SK-N-SH treated with all-trans-retinoic acid at 6 μM for 48 hours (cell line): Measurements from ENCODE around the gene NSRP1.

Source experiments
- ATAC-seq: fragments of 200-7000 bp; cut with Tn5 transposase; 3 replicates; pipeline ENCODE4 v1.9.1; 2020; ENCODE audit warnings: mild to moderate bottlenecking, moderate library complexity
- ARNTL ChIP-seq: fragments of 450-650 bp; formaldehyde crosslinking; IDR thresholded peaks from 2 replicates; pipeline ENCODE4 v1.5.0; 2020; ENCODE audit warnings: low read depth, mild to moderate bottlenecking, moderate library complexity, borderline replicate concordance
- BACH2 ChIP-seq: fragments of 250-450 bp; sonication (Bioruptor Pico); IDR thresholded peaks from 2 replicates; pipeline ENCODE4 v1.9.0; 2021; ENCODE audit warnings: mild to moderate bottlenecking, borderline replicate concordance
- CREB5 ChIP-seq: fragments of 250-450 bp; sonication (Bioruptor Pico); IDR thresholded peaks from 2 replicates; pipeline ENCODE4 v1.5.1; 2020; ENCODE audit warnings: low read depth, mild to moderate bottlenecking, moderate library complexity
- CSDC2 ChIP-seq: fragments of 250-450 bp; sonication (Bioruptor Pico); IDR thresholded peaks from 2 replicates; pipeline ENCODE4 v1.5.0; 2020; ENCODE audit warnings: mild to moderate bottlenecking, moderate library complexity
- CSRNP3 ChIP-seq: fragments of 250-450 bp; sonication (Bioruptor Pico); IDR thresholded peaks from 2 replicates; pipeline ENCODE4 v1.5.1; 2021; ENCODE audit warnings: mild to moderate bottlenecking, moderate library complexity
- ESRRG ChIP-seq: fragments of 250-450 bp; sonication (Bioruptor Pico); IDR thresholded peaks from 2 replicates; pipeline ENCODE4 v1.6.1; 2021; ENCODE audit warnings: mild to moderate bottlenecking
- GLIS3 ChIP-seq: fragments of 250-450 bp; sonication (Bioruptor Pico); IDR thresholded peaks from 2 replicates; pipeline ENCODE4 v1.5.0; 2020; ENCODE audit warnings: mild to moderate bottlenecking, moderate library complexity
- ISL1 ChIP-seq: fragments of 250-450 bp; sonication (Bioruptor Pico); IDR thresholded peaks from 2 replicates; pipeline ENCODE4 v2.1.2; 2022; ENCODE audit warnings: mild to moderate bottlenecking, moderate library complexity
- OSR1 ChIP-seq: fragments of 250-450 bp; sonication (Bioruptor Pico); IDR thresholded peaks from 2 replicates; pipeline ENCODE4 v1.8.0; 2022; ENCODE audit warnings: moderate library complexity, mild to moderate bottlenecking, inconsistent platforms
- PATZ1 ChIP-seq: fragments of 250-450 bp; sonication (Bioruptor Pico); IDR thresholded peaks from 2 replicates; pipeline ENCODE4 v1.8.0; 2020; ENCODE audit warnings: mild to moderate bottlenecking, moderate library complexity, borderline replicate concordance
- PPARA ChIP-seq: fragments of 250-450 bp; sonication (Bioruptor Pico); IDR thresholded peaks from 2 replicates; pipeline ENCODE4 v1.5.0; 2020; ENCODE audit warnings: mild to moderate bottlenecking, borderline replicate concordance
- SNAI2 ChIP-seq: fragments of 250-450 bp; sonication (Bioruptor Pico); IDR thresholded peaks from 2 replicates; pipeline ENCODE4 v1.5.0; 2020; ENCODE audit warnings: mild to moderate bottlenecking, moderate library complexity
- TCF4 ChIP-seq: fragments of 250-450 bp; sonication (Bioruptor Pico); IDR thresholded peaks from 2 replicates; pipeline ENCODE4 v1.8.0; 2021; ENCODE audit warnings: mild to moderate bottlenecking, moderate library complexity, borderline replicate concordance
- TOX ChIP-seq: fragments of 250-450 bp; sonication (Bioruptor Pico); IDR thresholded peaks from 2 replicates; pipeline ENCODE4 v1.8.0; 2021; ENCODE audit warnings: mild to moderate bottlenecking, moderate library complexity, borderline replicate concordance
- ZC3H10 ChIP-seq: fragments of 250-450 bp; sonication (Bioruptor Pico); IDR thresholded peaks from 2 replicates; pipeline ENCODE4 v1.5.1; 2021; ENCODE audit warnings: mild to moderate bottlenecking, moderate library complexity
- ZFP3 ChIP-seq: fragments of 250-450 bp; sonication (Bioruptor Pico); IDR thresholded peaks from 2 replicates; pipeline ENCODE4 v1.5.0; 2020; ENCODE audit warnings: mild to moderate bottlenecking, moderate library complexity
- ZFP30 ChIP-seq: fragments of 450-650 bp; formaldehyde crosslinking; IDR thresholded peaks from 2 replicates; pipeline ENCODE4 v1.5.0; 2022; ENCODE audit warnings: mild to moderate bottlenecking, moderate library complexity
- ZNF565 ChIP-seq: fragments of 450-650 bp; formaldehyde crosslinking; conservative IDR thresholded peaks from 2 replicates; pipeline ENCODE4 v1.5.0; 2020; ENCODE audit warnings: low read depth, mild to moderate bottlenecking, moderate library complexity
- ZNF70 ChIP-seq: fragments of 450-650 bp; formaldehyde crosslinking; IDR thresholded peaks from 2 replicates; pipeline ENCODE4 v1.5.0; 2020; ENCODE audit warnings: mild to moderate bottlenecking, moderate library complexity
- ZNF8 ChIP-seq: fragments of 450-650 bp; formaldehyde crosslinking; IDR thresholded peaks from 2 replicates; pipeline ENCODE4 v1.5.0; 2020; ENCODE audit warnings: mild to moderate bottlenecking, moderate library complexity
- TF ChIP-seq, protein P1 (sequence below): fragments of 250-450 bp; sonication (Bioruptor Pico); IDR thresholded peaks from 2 replicates; pipeline ENCODE4 v1.5.0; 2020; ENCODE audit warnings: mild to moderate bottlenecking, moderate library complexity
- TF ChIP-seq, protein P2 (sequence below): fragments of 250-450 bp; sonication (Bioruptor Pico); IDR thresholded peaks from 2 replicates; pipeline ENCODE4 v1.8.0; 2021; ENCODE audit warnings: low read depth, mild to moderate bottlenecking, moderate library complexity, borderline replicate concordance

NSRP1 gene

GRCh38 chr17:30148376-30148775 lies 31.8 kb downstream of the NSRP1 start:
- ATAC-seq, result no peak
- no peak for TF ChIP-seq ISL1 (CRISPR knock-in tag)
- TF ChIP-seq ZFP30 (CRISPR knock-in tag), result no peak
- TF ChIP-seq CSRNP3 (CRISPR knock-in tag), result no peak
- TF ChIP-seq ZFP3 (CRISPR knock-in tag), result no peak
- no peak for TF ChIP-seq ZNF8 (CRISPR knock-in tag)
- TF ChIP-seq ESRRG (CRISPR knock-in tag), result no peak
- TF ChIP-seq PPARA, result no peak
- no peak for TF ChIP-seq GLIS3 (CRISPR knock-in tag)
- no peak for TF ChIP-seq TCF4 (CRISPR knock-in tag)
- TF ChIP-seq, all 23 proteins: peak for 0

- no peak for TF ChIP-seq BACH2 (CRISPR knock-in tag)
- TF ChIP-seq ARNTL (CRISPR knock-in tag), result no peak
- no peak for TF ChIP-seq CSDC2
- no peak for TF ChIP-seq ESRRG (CRISPR knock-in tag)
- no peak for TF ChIP-seq ZNF70 (CRISPR knock-in tag)
- no peak for TF ChIP-seq SNAI2 (CRISPR knock-in tag)
- TF ChIP-seq ISL1 (CRISPR knock-in tag), result no peak
- no peak for TF ChIP-seq PPARA
- TF ChIP-seq, all 23 proteins: peak for 0
- ATAC-seq, result no peak
These were observed 34.9 kb downstream of the NSRP1 start for GRCh38 chr17:30151471-30151870.

GRCh38 chr17:30153463-30153862 lies 36.8 kb downstream of the NSRP1 start:
- TF ChIP-seq OSR1 (no peak), CSDC2 (no peak), PPARA (no peak), ISL1 (CRISPR knock-in tag) (no peak), ZNF70 (CRISPR knock-in tag) (no peak), GLIS3 (CRISPR knock-in tag) (no peak), ZFP3 (CRISPR knock-in tag) (no peak), CREB5 (CRISPR knock-in tag) (no peak), ESRRG (CRISPR knock-in tag) (no peak), TCF4 (CRISPR knock-in tag) (no peak), PATZ1 (CRISPR knock-in tag) (no peak), ZNF565 (CRISPR knock-in tag) (no peak), CSRNP3 (CRISPR knock-in tag) (no peak), ZFP30 (CRISPR knock-in tag) (no peak), TOX (CRISPR knock-in tag) (no peak), ZNF8 (CRISPR knock-in tag) (no peak), BACH2 (CRISPR knock-in tag) (no peak), ZC3H10 (CRISPR knock-in tag) (no peak)
- TF ChIP-seq, protein P1, sequence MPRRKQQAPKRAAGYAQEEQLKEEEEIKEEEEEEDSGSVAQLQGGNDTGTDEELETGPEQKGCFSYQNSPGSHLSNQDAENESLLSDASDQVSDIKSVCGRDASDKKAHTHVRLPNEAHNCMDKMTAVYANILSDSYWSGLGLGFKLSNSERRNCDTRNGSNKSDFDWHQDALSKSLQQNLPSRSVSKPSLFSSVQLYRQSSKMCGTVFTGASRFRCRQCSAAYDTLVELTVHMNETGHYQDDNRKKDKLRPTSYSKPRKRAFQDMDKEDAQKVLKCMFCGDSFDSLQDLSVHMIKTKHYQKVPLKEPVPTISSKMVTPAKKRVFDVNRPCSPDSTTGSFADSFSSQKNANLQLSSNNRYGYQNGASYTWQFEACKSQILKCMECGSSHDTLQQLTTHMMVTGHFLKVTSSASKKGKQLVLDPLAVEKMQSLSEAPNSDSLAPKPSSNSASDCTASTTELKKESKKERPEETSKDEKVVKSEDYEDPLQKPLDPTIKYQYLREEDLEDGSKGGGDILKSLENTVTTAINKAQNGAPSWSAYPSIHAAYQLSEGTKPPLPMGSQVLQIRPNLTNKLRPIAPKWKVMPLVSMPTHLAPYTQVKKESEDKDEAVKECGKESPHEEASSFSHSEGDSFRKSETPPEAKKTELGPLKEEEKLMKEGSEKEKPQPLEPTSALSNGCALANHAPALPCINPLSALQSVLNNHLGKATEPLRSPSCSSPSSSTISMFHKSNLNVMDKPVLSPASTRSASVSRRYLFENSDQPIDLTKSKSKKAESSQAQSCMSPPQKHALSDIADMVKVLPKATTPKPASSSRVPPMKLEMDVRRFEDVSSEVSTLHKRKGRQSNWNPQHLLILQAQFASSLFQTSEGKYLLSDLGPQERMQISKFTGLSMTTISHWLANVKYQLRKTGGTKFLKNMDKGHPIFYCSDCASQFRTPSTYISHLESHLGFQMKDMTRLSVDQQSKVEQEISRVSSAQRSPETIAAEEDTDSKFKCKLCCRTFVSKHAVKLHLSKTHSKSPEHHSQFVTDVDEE, result no peak
- TF ChIP-seq, protein P2, sequence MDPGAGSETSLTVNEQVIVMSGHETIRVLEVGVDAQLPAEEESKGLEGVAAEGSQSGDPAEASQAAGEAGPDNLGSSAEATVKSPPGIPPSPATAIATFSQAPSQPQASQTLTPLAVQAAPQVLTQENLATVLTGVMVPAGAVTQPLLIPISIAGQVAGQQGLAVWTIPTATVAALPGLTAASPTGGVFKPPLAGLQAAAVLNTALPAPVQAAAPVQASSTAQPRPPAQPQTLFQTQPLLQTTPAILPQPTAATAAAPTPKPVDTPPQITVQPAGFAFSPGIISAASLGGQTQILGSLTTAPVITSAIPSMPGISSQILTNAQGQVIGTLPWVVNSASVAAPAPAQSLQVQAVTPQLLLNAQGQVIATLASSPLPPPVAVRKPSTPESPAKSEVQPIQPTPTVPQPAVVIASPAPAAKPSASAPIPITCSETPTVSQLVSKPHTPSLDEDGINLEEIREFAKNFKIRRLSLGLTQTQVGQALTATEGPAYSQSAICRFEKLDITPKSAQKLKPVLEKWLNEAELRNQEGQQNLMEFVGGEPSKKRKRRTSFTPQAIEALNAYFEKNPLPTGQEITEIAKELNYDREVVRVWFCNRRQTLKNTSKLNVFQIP, result no peak
- ATAC-seq, result no peak
